Mucosa of gallbladder (tissue), 1 donor: Measurements from ENCODE around the gene GEMIN7. TPM values are rescaled to one million over a fixed set of nuclear protein-coding genes. Genes with fewer than 3 reads are reported as not detected.
"Not testable (repeated sequence)": the region's sequence is repeated elsewhere in the genome, so short reads cannot be mapped to it uniquely, and the experiment has no call there.

Experiments used
- DNase-seq: peaks from one replicate; pipeline ENCODE4 v3.0.0-alpha.2; 2020; ENCODE audit warnings: low spot score
- total RNA-seq: library from RNA; stranded (reverse); gene quantifications from one replicate; pipeline ENCODE4 v1.2.1, GENCODE V29; 2021
- donor health status: DM: no; HTN: no; CAD: no.

GEMIN7 gene
- total RNA-seq, 1 donor from 2014 or later = 25.2 TPM

GRCh38 chr19:45104658-45105349, 25.7 kb downstream of the GEMIN7 start:
- no peak for DNase-seq

GRCh38 chr19:45106363-45106762, 27.3 kb downstream of the GEMIN7 start:
- DNase-seq = not testable (repeated sequence)

GRCh38 chr19:45107621-45108150, 28.6 kb downstream of the GEMIN7 start:
- no peak for DNase-seq

- no peak for DNase-seq
Measured at GRCh38 chr19:45110851-45111266, 31.8 kb downstream of the GEMIN7 start.

GRCh38 chr19:45112111-45112827, 33.2 kb downstream of the GEMIN7 start:
- DNase-seq = no peak

GRCh38 chr19:45113628-45114027, 34.6 kb downstream of the GEMIN7 start:
- peak; percentile 64 for DNase-seq

- DNase-seq = no peak
Measured at GRCh38 chr19:45114116-45114515, 35.1 kb downstream of the GEMIN7 start.

GRCh38 chr19:45115809-45116615, 37.0 kb downstream of the GEMIN7 start:
- DNase-seq = no peak

- no peak for DNase-seq
Measured at GRCh38 chr19:45117167-45117594, 38.1 kb downstream of the GEMIN7 start.

- no peak for DNase-seq
Measured at GRCh38 chr19:45117671-45118070, 38.6 kb downstream of the GEMIN7 start.

- DNase-seq = no peak
Measured at GRCh38 chr19:45118106-45118505, 39.0 kb downstream of the GEMIN7 start.

GRCh38 chr19:45118591-45119355, 39.7 kb downstream of the GEMIN7 start:
- DNase-seq = not testable (repeated sequence)

- no peak for DNase-seq
Measured at GRCh38 chr19:45119582-45119981, 40.5 kb downstream of the GEMIN7 start.

GRCh38 chr19:45121827-45122345, 42.8 kb downstream of the GEMIN7 start:
- no peak for DNase-seq

GRCh38 chr19:45122832-45123231, 43.8 kb downstream of the GEMIN7 start:
- no peak for DNase-seq

- DNase-seq = no peak
Measured at GRCh38 chr19:45123440-45123850, 44.4 kb downstream of the GEMIN7 start.

GRCh38 chr19:45124021-45124420, 45.0 kb downstream of the GEMIN7 start:
- no peak for DNase-seq

GRCh38 chr19:45125360-45125759, 46.3 kb downstream of the GEMIN7 start:
- DNase-seq = no peak

GRCh38 chr19:45125975-45126493, 47.0 kb downstream of the GEMIN7 start:
- peak; percentile 82 for DNase-seq

- DNase-seq = peak; percentile 74
Measured at GRCh38 chr19:45126654-45127053, 47.6 kb downstream of the GEMIN7 start.

- no peak for DNase-seq
Measured at GRCh38 chr19:45128146-45128545, 49.1 kb downstream of the GEMIN7 start.
